GM19324 (cell line): ENCODE measurements around the gene KNCN.

Source experiments
- ATAC-seq: cut with Tn5 transposase; IDR thresholded peaks from one replicate; pipeline ENCODE4 v1.9.1; 2021; ENCODE audit warnings: mild to moderate bottlenecking, moderate library complexity; ENCODE audit not compliant: unreplicated experiment, low FRiP score

The KNCN gene

GRCh38 chr1:46526691-46527291 is 24.7 kb downstream of the KNCN start:
- no peak for ATAC-seq

GRCh38 chr1:46526013-46526690 is 25.3 kb downstream of the KNCN start:
- ATAC-seq = no peak

- ATAC-seq = no peak
Observed at GRCh38 chr1:46525253-46525983, 26.0 kb downstream of the KNCN start.

- ATAC-seq = no peak
Observed at GRCh38 chr1:46524843-46525242, 26.6 kb downstream of the KNCN start.

GRCh38 chr1:46523496-46524353 is 27.7 kb downstream of the KNCN start:
- ATAC-seq = no peak

- ATAC-seq = no peak
Observed at GRCh38 chr1:46522969-46523320, 28.5 kb downstream of the KNCN start.

GRCh38 chr1:46522184-46522968 is 29.1 kb downstream of the KNCN start:
- ATAC-seq = no peak

- no peak for ATAC-seq
Observed at GRCh38 chr1:46521414-46521813, 30.0 kb downstream of the KNCN start.

GRCh38 chr1:46520063-46520911 is 31.2 kb downstream of the KNCN start:
- ATAC-seq = no peak

GRCh38 chr1:46519209-46519608 is 32.2 kb downstream of the KNCN start:
- no peak for ATAC-seq

GRCh38 chr1:46517932-46518498 is 33.4 kb downstream of the KNCN start:
- no peak for ATAC-seq

GRCh38 chr1:46517010-46517600 is 34.3 kb downstream of the KNCN start:
- ATAC-seq = no peak

GRCh38 chr1:46516200-46516950 is 35.1 kb downstream of the KNCN start:
- no peak for ATAC-seq

- no peak for ATAC-seq
Observed at GRCh38 chr1:46515576-46515975, 35.9 kb downstream of the KNCN start.

GRCh38 chr1:46513536-46513935 is 37.9 kb downstream of the KNCN start:
- no peak for ATAC-seq

GRCh38 chr1:46512792-46513190 is 38.7 kb downstream of the KNCN start:
- no peak for ATAC-seq

GRCh38 chr1:46512135-46512791 is 39.2 kb downstream of the KNCN start:
- no peak for ATAC-seq
